NCI-H345 treated with DMSO at 0.1 percent for 48 hours (cell line): ENCODE measurements around the gene JSRP1.

Experiments used
- DNase-seq: peaks from one replicate; lab custom pipeline; 2025; ENCODE audit not compliant: unreplicated experiment; lab: John Stamatoyannopoulos, UW

JSRP1 gene

DNA sequence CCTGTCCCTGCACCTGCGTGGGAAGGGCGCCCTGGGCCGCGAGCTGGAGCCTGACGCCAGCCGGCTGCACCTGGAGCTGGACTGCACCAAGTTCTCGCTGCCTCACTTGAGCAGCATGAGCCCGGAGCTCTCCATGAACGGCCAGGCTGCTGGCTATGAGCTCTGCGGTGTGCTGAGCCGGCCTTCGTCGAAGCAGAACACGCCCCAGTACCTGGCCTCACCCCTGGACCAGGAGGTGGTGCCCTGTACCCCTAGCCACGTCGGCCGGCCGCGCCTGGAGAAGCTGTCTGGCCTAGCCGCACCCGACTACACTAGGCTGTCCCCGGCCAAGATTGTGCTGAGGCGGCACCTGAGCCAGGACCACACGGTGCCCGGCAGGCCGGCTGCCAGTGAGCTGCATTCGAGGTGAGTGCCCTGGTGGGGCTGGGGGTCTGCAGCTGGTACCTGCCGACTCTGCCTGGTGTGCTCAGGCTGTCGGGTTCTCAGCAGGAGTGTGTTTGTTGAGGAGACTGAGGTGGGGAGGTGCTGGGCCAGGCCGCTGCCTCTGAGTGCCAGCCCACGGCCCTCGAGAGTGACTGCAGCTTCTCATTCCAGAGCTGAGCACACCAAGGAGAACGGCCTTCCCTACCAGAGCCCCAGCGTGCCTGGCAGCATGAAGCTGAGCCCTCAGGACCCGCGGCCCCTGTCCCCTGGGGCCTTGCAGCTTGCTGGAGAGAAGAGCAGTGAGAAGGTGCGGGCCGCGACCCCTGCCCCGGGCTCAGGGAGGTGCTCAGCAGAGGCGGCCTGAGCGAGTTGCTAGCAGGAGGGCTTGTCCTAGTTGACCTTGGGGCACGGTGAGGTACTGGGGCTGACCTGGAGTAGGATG lies 39.6 kb downstream of the JSRP1 start:
- no peak for DNase-seq

DNA sequence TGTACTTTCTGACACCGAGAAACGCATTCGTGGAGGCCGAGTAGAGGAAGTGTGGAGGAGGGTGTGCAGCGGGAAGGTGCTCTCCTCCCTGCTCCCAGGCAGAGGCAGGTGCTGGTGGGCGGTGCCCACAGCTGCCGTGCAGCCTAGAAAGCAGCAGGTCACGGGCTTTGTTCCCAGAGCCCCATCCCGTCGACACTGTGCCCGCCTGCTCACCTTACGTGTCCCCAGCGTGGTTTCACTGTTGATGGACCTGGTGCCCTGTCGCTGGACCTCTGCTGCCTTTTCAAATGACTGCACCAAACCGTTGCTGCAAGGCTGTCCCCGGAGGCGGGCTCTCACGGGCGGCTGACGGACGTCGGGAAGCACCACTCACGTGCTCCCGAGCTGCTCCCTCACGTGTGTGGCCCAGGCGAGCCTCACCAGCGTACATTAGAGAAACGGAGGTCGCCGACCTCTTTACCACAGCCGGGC lies 40.9 kb downstream of the JSRP1 start:
- DNase-seq: no peak

DNA sequence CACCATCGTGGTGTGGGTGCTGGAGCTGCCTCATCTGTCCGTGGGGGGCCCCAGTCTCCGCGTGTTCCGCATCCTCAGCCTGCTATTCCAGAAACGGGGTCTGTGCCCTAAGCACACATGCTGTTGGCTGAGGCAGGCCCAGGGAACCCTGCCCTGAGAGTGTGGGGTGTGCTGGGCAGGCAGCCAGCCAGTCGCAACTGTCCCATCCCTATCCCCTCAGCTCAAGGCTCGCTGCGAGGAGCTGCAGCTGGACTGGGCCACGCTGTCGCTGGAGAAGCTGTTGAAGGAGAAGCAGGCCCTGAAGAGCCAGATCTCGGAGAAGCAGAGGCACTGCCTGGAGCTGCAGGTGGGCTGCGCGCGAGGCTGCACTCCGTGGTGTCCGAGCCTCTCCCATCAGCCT lies 42.0 kb downstream of the JSRP1 start:
- no peak for DNase-seq

DNA sequence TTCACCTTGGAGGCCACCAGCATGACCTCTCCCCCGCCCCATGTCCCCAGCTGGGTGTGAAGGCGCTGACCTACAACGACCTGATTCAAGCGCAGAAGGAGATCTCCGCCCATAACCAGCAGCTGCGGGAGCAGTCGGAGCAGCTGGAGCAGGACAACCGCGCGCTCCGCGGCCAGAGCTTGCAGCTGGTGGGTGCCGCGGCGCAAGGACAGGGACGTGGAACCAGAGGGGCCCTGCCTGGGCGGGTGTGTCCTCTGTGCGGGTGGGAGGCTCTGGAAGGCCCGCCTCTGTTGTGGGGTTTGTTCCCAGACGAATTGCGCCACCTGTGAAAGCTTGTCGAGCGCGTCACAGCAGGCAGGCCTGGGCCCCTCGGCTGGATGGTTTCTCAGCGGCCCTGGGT lies 42.4 kb downstream of the JSRP1 start:
- DNase-seq: no peak

DNA sequence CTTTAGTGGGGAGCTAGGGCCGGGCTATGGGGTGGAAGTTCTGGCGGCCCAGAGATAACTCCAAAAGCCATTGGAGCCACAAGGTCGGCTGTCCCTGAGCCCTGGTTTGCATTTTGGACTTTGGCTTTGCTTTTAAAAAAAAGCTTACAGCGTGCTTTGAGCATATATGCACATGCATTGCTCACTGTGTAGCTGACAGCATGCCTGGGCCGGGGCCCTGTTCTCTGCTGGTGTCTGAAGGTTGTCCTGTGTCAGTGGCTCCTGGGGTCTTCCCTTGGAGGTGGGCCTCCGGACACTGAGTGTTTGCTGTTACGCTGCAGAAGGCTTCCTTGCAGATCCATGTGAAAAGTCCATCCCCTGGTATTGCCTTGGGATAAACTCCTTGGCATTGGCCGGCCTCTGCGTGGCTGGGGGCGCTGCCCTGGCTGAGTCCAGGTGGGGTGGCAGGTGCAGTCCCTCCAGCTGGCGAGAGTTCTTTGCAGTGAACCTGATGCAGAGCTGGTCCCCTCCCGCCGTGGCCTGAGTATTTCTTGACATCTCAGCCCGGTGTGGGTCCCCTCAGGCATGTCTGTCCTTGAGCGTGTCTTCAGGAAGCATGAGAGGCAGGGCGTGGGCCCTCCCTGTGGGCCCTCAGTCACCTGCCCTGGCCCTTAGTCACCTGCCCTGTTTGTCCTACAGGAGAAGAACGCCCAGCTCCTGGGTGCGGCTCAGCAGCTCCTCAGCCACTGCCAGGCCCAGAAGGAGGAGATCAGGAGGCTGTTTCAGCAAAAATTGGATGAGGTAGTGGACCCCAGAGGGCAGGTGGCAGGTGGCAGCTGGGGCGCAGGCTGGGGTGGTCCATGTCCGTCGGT lies 43.1 kb downstream of the JSRP1 start:
- no peak for DNase-seq

DNA sequence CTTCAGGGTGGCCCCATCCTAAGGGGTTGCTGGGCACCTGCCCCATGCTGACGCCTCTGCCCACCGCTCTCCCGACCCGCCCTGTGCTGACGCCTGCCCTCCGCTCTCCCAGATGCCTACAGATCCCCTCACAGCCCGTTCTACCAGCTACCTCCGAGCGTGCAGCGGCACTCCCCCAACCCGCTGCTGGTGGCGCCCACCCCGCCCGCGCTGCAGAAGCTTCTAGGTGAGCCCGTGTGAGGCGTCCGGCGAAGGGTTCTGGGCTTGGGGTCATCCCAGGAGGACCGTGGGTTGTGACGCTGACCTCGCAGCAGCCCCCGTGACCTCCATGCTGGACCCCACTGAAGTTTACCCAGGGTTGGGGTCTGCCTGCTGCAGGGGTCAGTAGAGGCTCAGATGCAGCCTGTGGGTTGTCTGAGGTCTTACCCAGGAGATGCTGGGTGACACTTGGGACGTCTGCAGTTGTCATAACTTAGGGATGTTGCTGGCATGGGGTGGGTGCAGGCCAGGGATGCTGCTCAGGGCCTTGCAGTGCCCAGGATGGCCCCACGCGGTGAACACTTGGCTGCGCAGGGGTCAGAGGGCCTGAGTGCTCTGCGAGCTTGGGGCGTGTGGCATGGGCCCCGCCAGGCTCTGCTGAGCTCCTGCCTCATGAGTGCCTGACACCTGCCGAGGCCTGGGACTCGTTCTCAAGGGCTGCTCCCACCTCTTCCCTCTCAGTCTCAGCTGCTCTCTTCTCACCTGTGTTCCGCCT lies 45.1 kb downstream of the JSRP1 start:
- no peak for DNase-seq

DNA sequence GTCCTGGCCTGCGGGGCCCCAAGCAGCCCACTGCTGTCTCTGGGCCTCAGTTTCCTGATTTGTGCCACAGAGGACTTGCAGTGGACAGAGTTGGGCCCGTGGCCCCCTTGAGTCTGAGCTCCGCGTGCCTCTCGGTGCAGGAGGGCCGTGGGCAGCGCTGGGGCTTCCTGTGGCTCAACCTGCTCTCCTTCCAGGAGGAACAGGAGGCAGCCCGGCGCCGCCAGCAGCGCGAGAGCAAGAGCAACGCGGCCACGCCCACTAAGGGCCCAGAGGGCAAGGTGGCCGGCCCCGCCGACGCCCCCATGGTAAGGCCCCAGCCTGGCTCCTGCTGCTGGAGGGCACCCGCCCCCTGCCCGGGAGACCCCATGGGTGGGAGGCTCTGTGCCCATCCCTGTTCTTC lies 46.0 kb downstream of the JSRP1 start:
- no peak for DNase-seq

DNA sequence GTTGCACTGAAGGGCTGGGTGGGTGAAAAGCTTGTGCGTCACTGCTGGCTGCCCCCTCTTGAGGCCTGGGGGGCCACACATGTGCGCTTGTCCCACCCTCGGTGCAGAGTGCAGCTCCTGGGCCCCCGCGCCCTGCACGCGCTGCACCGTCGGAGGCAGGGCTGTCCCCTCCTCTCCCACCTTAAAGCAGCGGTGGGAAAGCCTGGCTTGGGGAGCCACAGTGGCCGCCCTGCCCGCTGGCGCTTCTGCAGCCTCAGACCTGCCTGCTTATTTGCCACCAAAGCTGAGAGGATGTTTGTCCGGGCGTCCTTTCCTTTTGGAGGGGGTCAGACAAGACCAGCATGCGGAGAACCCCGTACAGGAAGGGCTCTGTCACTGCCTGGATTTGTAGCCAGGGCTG lies 46.8 kb downstream of the JSRP1 start:
- DNase-seq: no peak

DNA sequence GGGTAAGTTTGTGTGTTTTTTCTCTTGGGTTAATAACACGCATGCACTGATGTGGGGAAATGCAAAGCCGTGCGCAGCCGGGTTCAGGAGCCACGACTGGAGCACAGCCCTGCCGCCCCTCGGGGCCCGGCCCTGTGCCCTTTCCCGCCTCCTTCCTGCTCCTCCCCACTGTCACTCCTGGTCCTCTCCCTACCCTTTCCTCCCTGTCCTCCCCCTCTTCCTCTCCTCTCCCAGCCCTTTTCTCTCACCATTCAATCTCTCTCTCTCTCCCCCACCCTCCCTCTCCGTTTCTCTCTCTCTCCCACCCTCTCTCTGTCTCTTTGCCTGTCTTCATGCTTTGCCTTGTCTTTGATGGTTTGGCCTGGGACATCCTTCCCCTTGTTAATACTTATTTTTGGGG lies 47.2 kb downstream of the JSRP1 start:
- no peak for DNase-seq

DNA sequence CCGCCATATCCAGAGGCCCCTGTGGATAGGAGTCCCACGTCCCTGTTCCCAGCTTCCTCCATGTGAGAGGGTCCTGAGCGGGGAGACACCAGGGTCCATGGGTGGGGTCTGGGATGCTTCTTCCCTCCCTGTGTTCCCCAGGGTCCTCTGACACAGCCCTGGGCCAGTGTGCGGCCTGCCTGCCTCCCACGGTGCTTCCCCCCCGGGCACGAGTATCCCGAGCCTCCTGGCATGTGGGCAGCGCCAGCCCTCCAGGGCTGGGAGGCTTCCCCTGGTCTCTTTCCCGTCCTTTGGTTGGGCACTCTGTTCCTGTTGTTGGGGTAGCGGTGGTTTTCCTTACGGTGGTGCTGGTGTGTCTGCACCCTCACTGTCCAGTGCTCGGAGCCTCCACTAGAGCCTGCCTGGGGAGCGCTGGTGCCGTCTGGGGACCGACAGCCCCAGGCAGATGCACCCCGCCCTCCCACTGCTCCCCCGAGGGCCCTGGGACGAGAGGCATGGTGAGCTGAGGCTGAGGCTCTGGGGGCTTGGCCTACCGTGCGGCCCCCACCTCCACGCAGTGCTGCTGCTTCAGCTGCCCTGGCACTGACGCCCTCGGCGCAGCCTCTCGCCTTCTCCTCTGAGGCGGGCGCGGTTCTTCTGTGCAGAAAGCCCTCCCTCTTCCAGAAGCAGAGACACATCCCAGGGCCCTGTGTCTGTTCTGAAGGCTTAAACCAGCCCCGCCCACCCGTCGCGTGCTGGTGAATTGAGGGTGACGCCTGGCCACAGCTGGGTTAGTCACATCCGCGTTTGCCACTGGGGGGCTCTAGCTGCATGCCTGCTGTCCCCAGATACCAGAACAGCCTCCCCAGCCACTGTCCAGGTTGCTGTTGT lies 48.0 kb downstream of the JSRP1 start:
- no peak for DNase-seq

DNA sequence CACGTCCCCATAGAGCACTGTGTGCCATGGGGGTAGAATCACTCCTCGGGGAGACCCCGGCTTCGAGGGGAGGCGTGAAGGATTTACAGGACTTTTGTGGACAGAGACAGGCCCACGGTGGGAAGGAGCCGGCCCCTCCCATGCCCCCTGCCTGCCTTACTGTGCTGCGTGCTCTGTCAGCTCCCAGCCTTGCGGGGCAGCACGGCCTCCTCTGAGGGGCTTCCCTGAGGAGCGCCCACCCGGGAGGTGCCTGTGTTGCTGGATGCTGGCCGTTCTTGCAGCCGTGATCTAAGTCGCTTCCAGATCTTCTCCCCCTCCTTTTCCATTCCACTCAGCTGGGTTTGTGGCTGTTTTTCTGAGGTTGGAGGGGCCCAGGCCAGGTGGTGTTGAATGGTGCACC lies 49.2 kb downstream of the JSRP1 start:
- no peak for DNase-seq

DNA sequence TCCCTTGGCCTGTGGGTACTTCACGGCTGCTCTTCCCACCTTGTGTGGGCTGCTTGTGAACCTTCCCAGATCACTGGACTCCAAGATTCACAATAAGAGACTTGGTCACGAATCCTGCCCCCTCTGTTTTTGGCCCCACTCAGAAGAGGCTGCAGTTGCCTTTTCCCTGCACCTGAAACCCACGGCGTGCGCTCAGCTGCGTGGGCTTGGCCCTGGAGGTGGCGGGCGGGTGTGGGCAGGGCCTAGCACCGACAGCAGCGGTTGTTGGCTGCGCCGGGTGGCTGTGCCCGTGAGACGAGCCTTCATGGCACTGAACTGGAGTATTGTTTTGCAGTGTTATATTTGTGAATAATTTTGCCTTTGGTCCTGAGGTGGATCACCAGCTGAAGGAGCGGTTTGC lies 53.9 kb downstream of the JSRP1 start:
- no peak for DNase-seq
